HG02938 (cell line): ENCODE data around the gene CLIC5.

ENCODE experiments used
- ATAC-seq: cut with Tn5 transposase; IDR thresholded peaks from one replicate; pipeline ENCODE4 v1.9.1; 2021; ENCODE audit warnings: mild to moderate bottlenecking, moderate library complexity; ENCODE audit not compliant: unreplicated experiment

The CLIC5 gene

DNA sequence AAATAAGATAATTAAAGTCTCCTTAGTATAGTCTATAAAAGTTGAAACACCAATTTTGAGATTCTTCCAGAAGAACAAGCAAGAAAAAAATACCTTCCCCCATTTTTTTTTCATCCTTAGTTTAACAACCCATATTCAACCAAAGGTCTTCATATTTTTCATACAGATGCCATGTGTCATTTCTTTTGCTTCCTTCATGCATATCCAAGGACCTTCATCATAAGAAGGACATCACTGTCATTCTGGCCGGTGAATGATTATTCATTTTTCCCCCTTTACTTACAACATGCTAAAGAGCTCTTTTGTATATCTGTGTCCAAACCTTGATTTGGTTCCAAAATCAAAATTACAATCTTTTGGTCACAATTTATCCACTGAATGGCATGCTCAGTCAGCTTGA, 21.3 kb upstream of the CLIC5 start:
- ATAC-seq: no peak

DNA sequence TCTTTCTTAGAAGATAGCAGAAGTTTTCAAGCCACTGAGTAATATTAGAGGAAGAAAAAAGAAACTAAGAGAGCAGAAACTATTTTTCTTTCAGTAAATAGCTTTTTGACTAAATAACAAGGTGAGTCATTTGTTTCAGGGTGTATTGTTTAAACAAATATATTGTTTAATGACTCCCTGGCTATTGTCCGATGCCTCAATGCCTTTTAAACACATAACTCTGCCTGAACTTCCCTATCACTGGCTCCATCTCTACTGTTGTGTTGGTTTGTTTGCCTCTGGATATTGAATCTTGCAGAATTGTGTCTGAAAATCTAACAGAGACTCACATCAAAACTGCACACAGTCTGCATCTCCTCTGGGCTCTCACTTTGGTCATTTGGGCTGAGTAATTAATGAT, 19.6 kb upstream of the CLIC5 start:
- no peak for ATAC-seq

DNA sequence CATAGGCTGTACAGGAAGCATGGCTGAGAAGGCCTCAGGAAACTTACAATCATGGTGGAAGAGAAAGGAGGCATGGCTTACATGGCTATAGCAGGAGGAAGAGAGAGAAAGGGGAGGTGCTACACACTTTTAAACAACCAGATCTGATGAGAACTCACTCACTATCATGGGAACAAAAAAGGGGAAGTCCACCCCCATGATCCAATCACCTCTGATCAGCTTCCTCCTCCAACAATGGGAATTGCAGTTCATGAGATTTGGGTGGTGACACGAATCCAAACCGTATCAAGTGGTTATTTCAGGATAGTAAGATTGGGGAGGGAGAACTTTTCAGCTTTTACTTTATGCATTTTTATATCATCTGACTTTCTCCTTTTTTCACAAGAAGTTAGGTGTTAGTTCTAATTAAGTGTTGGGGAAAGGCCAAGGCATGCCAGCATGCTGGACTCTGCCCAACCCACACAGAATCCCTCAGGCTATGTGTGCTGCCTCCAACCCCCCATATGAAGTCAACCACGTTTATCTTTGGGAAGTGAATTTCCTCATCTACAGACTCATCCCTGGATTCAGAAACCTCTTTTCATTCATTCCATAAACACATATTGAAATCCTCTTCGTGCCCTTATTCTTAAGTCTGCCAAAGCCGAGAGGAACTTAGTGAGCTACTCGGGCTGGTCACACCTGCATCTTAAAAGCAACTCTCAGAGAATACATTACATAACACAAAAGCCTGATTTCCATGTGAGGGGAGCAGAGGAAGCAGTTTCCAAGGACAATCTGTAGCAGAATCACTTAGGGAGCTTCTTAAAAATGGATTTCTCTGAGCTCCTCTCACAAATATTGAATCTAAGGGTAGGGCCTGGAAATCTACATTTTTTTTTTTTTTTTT, 16.7 kb upstream of the CLIC5 start:
- ATAC-seq: no peak

DNA sequence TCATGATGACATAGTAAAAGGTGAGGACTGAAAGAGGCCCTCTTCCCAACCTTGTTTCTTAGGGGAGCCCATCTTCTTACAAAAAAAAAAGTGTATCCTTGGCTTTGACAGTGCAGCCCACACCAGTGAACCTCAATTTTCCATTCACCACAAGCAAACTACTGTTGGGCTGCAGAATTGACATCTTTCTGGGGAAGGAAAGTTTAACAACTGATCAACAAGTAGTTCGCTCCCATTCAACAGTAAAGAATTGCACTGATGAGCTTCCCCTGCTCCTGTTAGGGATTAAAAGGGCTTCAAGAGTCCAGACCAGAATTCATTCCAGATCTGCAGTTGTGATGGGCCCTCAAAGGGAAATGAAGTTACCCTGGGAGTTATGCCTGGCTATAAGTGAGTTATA, 13.9 kb upstream of the CLIC5 start:
- no peak for ATAC-seq

DNA sequence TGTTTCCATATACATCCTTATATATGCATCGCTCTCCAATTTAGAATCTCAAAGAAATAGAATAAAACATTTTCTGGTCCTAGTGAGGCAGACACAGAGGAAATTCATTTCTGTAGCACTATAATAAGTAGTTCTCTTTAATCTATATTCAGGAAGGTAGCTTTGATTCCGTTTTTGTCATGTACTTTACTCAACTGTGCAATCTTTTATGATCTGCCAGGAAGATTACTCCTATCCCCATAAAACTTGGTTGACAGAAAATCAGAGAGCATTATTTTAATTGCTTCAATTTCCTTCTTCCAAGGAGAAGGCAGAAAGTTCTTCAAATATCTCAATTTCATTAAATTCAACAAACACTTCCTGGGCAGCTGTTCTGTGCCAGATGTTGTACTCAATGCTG, 10.6 kb upstream of the CLIC5 start:
- no peak for ATAC-seq

DNA sequence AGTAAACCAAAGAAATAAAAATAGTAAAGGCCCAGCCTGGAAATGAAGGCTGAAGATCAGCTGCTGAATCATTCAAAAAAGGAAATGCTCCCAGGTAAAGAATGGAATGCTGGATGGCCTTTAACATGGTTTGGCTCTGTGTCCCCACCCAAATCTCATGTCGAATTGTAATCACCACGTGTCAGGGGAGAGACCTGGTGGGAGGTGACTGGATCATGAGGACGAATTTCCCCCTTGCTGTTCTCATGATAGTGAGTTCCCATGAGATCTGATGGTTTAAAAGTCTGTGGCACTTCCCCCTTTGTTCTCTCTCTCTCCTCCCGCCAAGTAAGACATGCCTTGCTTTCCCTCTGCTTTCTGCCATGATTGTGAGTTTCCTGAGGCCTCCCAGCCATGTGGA, 9.9 kb upstream of the CLIC5 start:
- ATAC-seq: no peak

DNA sequence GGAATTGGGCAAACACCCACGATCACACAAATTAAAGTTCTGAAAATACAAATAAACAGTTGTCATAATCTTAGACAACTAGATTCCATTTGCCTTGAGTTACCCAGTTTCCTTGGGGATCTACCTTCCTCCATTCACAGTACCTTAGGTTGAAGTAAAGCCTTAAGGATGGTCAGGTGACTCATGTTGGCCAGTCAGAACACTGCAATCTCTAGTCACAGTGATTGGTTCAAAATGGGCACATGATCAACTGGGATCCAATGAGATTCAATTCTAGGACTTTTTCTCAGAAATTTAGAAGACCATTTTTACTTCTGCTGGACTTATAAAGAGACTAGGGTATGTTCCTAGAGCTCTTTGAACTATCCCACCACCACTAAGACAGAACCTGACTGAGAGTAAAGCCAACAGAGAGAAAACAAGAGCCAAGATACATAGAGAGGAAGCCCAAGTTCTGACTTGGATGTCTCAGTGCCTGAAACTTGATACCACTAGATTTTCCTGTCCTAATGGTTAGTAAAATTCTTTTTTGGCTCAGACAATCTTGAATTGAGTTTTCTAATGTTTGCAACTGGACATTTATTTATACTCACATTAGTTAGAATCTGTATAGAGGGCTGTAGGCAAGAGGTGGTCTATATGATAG, 8.6 kb upstream of the CLIC5 start:
- ATAC-seq: no peak

DNA sequence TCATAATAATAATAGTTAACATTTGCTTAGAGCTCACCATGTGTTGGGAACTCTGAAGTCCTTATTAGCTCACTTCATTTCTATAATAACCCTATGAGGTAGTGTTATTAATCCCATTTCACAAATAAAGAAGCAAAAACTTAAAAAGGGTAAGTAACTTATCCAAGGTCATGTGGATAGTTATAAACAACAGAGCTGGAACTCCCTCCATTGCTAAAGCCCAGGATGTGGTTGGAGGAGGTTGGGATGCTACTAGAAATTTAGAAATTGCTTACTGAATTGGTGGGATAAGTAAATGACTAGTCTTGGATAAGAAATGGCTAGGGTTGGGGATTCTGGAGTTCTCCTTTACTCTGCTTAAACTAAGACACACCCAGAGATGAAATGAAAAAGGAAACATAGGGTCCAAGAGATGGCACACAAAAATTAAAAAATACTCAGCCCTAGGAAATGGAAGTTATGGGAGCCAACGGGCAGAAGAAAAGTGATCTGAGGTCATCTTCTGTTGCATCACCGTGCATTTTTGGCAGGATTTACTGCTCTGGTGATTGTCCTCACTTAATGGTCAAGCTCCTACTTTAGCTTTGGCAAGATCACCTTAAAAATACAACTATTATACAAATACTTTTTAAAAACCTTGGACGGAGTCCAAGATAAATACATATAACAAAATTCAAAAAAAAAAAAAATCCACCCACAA, 7.7 kb upstream of the CLIC5 start:
- no peak for ATAC-seq

DNA sequence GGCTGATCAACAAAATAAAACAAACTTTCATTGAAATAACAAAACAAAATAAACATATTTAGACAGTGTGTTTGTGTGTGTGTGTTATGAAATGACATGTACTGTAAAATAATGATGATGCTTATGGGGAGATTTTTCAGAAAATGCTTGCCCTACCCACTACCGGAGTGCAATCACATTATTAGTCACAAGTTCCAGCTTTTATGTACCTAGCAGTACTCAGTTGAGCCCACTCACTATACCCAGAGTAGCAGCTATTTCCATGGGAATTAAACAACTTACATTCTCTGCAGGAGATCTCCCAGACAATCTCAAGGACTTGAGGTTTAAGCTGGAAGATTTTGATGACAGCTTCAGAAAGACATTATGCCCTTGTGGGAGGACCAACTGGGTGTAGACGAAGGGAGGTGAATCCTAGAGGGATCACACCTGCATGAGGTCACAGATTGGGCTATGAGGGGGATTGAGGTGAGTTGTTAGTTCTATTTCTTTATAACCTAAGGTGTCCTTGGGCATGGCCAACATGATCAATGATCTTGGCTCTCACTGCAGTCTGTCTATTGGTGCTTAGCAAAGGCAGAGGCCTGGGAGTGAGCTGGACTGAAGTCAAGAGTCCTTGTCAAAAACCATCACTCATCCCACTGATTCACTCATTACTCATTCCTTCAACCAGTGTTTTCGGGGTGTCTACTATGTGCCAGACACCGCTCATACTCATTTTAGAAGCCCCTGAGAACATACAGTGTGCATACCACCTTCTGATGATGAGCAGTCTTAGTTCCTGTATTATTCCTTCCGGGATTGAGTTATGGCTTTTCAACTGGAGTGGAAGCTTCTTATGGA, 6.7 kb upstream of the CLIC5 start:
- ATAC-seq: no peak

DNA sequence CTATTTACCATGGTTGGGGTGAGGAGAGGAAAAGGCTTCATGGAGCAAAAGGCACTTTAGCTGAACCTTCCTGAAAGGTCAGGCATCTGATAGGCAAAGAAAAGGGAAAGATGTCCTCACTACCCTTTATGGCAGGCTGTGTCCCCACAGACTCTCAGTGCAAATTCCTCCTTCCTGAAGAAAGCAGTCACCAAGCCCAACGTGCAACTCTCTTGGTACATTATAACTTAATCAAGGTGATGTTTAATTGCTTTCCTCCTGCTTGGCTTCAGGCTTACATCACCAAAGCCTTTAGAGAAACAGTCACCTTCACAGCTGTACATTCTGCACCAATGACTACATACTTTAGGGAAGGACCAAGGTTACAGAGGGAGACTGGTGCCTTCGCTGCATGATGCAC, 2.1 kb upstream of the CLIC5 start:
- no peak for ATAC-seq

DNA sequence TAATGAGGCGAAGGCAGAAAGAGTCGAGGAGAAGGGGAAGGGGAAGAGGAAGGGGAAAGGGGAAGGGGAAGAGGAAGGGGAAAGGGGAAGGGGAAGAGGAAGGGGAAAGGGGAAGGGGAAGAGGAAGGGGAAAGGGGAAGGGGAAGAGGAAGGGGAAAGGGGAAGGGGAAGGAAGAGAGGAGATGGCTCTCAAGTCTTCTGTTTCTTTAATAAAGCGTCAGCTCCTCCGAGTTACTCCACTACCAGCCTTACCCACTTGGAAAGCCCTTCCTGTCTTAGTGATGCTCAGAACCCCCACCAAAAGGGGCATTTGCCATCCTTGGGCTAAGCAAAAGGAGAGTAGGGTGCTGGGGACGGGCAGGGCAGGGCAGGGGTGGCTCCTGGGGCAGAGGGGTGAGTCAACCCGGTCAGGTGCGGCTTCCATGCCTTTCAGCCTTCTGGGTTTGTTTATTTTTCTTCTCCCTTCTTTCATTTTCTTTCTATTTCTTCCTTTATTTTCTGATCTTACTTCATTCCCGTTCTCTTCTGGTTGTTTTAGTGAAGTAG, 476 bp upstream of the CLIC5 start:
- ATAC-seq: no peak

DNA sequence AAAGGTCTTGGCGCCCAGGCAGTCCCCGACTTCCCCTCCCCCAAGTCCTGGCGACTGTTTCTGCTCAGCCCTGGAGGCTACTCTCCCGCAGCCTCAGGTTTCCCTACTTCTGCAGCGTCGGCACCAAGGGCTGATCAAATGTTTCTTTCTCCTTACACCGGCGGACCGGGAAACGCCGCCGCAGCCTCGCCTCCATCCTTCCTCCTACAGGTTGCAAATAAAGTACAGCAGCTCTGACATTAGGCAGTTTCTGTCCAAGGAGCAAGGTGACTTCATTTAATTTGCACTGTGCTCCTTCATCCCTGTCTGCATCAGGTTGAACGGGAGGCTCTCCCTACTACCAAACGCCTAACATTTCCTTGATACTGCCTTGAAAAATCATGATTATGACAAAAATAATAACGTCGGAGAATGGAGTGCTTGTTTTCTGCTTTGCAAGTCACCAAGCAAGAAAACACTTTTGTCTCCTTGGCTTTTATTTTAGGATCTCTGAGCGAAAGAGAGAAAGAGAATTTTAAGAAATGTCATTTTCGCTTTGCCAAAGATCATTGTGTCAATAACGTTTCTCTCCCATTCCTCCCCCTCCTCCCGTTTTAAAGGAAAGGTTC, 1.0 kb downstream of the CLIC5 start:
- no peak for ATAC-seq

DNA sequence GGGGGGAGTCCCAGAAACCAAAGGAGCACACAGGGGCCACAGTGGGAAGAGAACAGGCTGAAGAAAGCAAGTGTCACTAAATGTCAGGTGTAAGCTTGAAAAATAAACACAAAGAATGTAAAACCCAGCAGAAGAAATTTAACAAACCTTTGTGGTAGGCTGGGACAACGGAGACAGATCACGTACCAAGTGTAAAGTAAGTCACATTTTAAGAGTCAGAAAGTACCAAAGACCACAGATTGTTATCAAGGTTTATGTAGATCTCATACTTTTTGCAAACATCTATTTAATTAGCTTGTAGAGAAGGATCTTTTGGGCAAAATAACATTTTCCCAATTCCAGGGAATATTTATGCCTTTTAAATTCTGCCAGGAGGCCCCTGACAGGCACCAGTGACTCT, 1.6 kb downstream of the CLIC5 start:
- no peak for ATAC-seq

DNA sequence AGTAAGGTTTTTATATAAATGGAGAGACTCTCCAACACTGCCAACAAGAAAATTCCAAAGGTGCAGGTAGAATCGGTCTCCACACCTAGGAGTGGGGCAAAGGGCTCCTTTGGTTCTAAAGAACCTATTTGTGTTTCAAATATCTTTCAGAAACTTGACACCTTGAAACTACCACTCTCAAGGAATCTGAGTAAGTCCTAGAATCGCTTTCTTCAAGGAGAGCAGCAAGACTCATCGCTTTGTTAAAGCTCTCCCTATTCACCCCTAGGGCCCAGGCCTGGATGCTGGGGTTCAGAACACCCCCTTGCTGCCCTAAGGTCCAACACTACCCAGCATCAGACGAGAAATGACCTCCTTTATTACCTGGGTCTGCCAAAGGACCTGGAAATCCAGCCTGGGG, 2.0 kb downstream of the CLIC5 start:
- no peak for ATAC-seq

DNA sequence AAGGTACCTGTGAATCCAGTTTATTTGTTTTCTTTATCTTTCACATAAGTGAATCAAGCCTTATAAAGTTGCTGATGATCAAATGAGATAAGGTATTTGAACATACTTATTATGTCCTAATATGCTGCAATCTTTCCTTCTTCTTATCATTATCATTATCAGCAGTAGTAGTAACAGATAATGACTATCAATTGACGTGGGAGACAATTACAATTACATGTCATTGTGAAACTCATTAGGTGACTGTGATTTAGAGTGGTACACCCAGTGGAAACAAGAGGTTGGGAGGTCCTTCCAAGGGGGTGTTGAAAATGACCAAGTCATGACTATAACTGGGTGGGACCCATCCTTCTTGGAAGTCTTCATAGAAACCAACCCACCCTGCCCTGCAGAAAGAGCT, 2.8 kb downstream of the CLIC5 start:
- no peak for ATAC-seq

DNA sequence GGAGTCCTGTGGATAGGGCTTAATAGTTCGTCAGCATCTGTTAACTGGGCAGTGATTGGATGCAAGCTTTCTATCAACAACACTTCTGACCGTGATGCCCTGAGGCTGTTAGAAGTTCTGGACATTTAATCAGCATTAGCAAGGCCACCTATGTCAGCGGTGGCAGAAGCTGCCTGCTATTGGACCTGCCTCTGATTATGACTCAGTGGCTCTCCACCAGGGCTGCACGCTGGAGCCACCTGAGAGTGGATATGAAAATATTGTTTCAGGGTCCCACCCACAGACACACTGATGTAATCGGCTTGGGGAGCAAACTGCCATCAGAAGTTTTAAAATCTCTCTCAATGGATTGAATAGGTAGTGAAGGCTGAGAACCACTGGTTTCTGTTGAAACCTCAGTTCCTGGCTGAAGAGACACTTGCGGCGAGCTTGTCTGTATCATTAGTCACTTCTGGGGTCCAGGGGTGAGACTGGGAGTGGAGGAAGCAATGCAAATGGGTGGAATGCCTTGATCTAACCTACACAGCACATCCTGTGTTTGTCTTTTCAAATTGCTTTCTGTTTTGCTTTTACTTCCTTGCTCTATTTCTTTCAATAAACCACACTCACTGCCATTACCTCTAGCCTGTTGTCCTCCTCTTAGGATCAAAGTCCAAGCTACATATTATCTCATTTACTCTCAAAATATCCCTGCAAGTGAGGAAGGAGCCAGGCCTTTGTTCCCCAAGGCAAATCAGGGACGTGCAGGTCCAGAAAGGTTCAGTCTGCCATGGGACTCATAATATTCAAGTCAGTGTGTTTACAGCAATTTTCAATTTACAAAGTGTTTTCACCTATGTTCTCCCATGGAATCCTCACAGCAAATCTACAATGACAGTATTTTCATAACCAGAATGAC, 4.2 kb downstream of the CLIC5 start:
- ATAC-seq: peak; percentile 95

DNA sequence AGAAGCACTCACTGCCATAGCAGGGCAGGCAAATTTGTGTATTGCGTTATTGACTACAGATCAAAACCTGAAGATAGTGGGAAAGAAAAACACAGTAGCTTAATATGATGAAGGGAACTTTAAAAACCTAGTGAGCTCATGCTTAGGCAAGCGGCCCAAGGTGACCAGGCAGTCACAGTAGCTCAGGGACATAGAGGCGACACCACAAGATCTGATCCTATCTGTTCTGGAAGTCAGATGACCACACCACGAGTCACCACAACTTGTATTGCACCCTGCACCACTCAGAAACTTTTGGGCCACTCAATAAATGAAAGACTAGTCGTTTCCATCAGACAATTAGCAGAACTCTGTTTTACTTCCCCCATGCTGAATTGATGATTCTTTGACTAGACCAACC, 4.9 kb downstream of the CLIC5 start:
- ATAC-seq: peak; percentile 5

DNA sequence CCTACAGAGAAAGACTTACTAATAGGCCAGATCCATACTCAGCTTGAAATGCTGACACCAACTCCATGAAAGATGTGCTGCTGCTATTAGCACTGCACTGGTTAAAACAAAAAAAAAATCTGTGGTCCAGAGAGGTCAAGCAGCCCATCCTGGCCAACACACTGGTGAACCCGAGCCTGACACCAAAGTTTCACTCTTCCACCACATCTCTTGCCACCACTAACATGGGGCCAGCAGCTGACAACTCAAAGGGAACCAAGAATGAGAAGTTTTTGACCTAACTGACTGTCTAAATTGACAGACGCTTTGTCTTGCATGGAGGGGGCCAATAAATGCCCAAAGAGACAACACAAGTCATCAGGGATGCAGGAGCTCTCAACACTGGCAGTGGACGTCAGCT, 5.4 kb downstream of the CLIC5 start:
- ATAC-seq: no peak

DNA sequence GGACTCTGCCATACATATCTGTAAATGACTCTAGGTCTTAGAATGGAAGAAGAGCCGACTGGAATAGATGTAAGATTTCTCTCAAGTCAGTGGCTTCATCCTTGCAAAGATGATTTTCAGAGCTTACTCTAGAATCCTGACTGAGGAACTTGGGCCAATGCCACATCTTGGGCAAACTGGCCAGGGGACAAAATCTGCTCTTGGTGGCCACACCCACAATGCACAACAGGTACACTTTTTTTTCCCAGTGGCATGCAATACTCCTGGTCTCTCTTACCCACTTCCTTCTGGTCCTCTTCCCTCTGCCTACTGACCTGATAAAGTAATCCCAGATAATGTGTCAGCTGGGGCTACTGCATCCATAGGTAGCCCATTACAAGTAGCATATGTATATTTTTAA, 13.4 kb downstream of the CLIC5 start:
- ATAC-seq: no peak
